Gastroesophageal sphincter (tissue), 3 donors: ENCODE results near the gene IGSF11.

ENCODE experiments used
- CTCF ChIP-seq, 4 experiments: fragments of 200-600 bp in 2 of 4; fragments of 450-650 bp in 2 of 4; sonication (generic) in 1 of 4; IDR thresholded peaks; one replicate each; pipeline ENCODE4 v1.5.1; 2017 to 2019; ENCODE audit warnings: antibody characterized with exemption in 4 of 4, mild to moderate bottlenecking in 2 of 4, moderate library complexity in 2 of 4
- EP300 ChIP-seq: sonication (generic); formaldehyde crosslinking; IDR thresholded peaks from one replicate; pipeline ENCODE4 v1.6.1; 2017; ENCODE audit warnings: antibody characterized with exemption, mild to moderate bottlenecking
- POLR2A ChIP-seq, 2 donors: fragments of 450-650 bp; IDR thresholded peaks; one replicate each; pipeline ENCODE4 v1.6.1; 2017; ENCODE audit warnings: antibody characterized with exemption in 2 of 2, mild to moderate bottlenecking in 2 of 2, moderate library complexity in 1 of 2
- POLR2AphosphoS5 ChIP-seq: sonication (generic); formaldehyde crosslinking; IDR thresholded peaks from one replicate; pipeline ENCODE4 v1.6.1; 2017; ENCODE audit warnings: antibody characterized with exemption

GRCh38 chr3:118912188-118912587 lies 122.5 kb downstream of the IGSF11 start:
- TF ChIP-seq POLR2AphosphoS5, result no peak
- TF ChIP-seq CTCF (IDR thresholded peaks at IDR 0.05), result no peak
- no peak for TF ChIP-seq POLR2A (IDR thresholded peaks at IDR 0.05)
- TF ChIP-seq EP300, result no peak
